Measurements from ENCODE around the gene SETMAR.
A peak's percentile ranks its signal among the peaks of the same experiment; 100 is the strongest.
"Not testable (repeated sequence)": the region's sequence is repeated elsewhere in the genome, so short reads cannot be mapped to it uniquely, and the experiment has no call there.

Gene SETMAR

DNA sequence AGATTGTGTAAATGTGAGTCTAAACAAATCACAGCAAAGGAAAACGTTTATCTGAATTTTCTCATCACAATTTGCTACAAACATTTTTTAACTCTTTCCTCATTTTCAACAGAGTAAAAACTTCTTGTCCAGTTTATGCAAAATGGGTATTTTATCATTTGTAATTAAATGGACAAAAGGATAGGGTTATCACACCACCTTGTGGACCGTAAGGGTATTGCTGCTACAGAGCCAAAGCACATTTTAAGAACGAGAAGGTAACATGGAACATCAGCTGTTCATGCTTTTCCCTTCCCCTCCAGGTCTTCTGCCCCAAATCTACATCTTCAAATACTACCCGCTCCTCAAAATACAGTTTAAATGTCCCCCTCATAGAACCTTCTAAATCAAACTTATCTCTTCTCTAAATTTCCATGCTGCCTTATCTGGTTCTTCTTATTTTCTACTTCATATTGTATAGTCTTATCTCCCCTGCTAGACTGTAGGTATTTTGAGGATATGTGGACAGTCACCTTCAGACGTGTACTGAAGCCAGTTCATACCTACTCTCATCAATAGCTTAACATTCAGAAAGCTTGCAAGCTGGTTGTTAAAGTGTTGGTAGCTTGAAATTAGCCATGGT lies 12.8 kb upstream of the SETMAR start:
- TF ChIP-seq CTCF (IDR thresholded peaks at IDR 0.05; ENCODE audit: borderline replicate concordance, extremely low read depth, low read length, poor library complexity, severe bottlenecking) (peak; percentile 93), EZH2 (IDR thresholded peaks at IDR 0.05; ENCODE audit: borderline replicate concordance, low read depth, low read length, severe bottlenecking) (no peak)
- H2AFZ ChIP-seq (ENCODE audit: low read depth, low read length), result no peak overlapping the region
- no peak overlapping the region for H3K27ac ChIP-seq (ENCODE audit: low read length)
- ATAC-seq (ENCODE audit: insufficient read depth, low read depth) (peak; percentile 64; the same call in 2 of the 3 replicates), DNase-seq (peak; percentile 30)
- H3K27me3 ChIP-seq (ENCODE audit: insufficient read depth, low read length, poor library complexity), result no peaks in the 10 kb centered on the region
- no peaks in the 10 kb centered on the region for H4K20me1 ChIP-seq (ENCODE audit: insufficient read depth, low read length)
- H3K36me3 ChIP-seq (ENCODE audit: insufficient read depth, low read length), result no peaks in the 10 kb centered on the region
- H3K79me2 ChIP-seq (ENCODE audit: insufficient read depth, low read length), result no peaks in the 10 kb centered on the region
- H3K4me1 ChIP-seq (ENCODE audit: insufficient read depth, low read length), result no peaks in the 10 kb centered on the region
- no peak overlapping the region for H3K4me3 ChIP-seq (ENCODE audit: low read depth in 1 of 2, low read length in 2 of 2)
- H3K9ac ChIP-seq (ENCODE audit: low read depth, low read length), result no peak overlapping the region
- H3K4me2 ChIP-seq (ENCODE audit: insufficient read depth, low read length), result no peak overlapping the region
- H3K9me3 ChIP-seq (ENCODE audit: insufficient read depth, low read length, severe bottlenecking), result no peaks in the 10 kb centered on the region

DNA sequence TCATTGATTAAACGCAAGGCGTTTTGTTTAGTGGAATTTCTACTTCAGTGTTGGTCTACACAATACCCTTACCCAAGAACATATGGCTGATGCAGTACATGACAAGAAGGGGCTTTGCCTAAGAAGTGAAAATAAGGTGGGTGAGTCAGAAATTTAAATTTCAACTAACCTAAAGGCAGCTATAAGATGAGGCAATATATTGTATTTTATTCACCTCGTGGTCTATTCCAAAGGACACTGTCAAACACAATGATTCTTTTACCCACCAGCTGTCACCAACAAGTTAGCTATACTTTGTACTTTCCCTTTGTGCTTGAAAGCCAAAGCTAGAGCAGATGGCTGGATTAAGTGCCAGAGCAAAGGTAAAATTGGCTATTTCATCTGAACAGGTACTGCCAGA lies 10.9 kb upstream of the SETMAR start:
- H3K9ac ChIP-seq (ENCODE audit: low read depth, low read length), result no peak overlapping the region
- H3K4me3 ChIP-seq (ENCODE audit: low read depth in 1 of 2, low read length in 2 of 2), result no peak overlapping the region
- H3K9me3 ChIP-seq (ENCODE audit: insufficient read depth, low read length, severe bottlenecking), result no peaks in the 10 kb centered on the region
- no peaks in the 10 kb centered on the region for H3K36me3 ChIP-seq (ENCODE audit: insufficient read depth, low read length)
- no peak overlapping the region for H3K4me2 ChIP-seq (ENCODE audit: insufficient read depth, low read length)
- H3K27ac ChIP-seq (ENCODE audit: low read length), result no peak overlapping the region
- H3K79me2 ChIP-seq (ENCODE audit: insufficient read depth, low read length), result no peaks in the 10 kb centered on the region
- TF ChIP-seq CTCF (IDR thresholded peaks at IDR 0.05; ENCODE audit: borderline replicate concordance, extremely low read depth, low read length, poor library complexity, severe bottlenecking) (no peak), EZH2 (IDR thresholded peaks at IDR 0.05; ENCODE audit: borderline replicate concordance, low read depth, low read length, severe bottlenecking) (no peak)
- DNase-seq, result no peak
- no peaks in the 10 kb centered on the region for H4K20me1 ChIP-seq (ENCODE audit: insufficient read depth, low read length)
- no peak for ATAC-seq (ENCODE audit: insufficient read depth, low read depth)
- H3K4me1 ChIP-seq (ENCODE audit: insufficient read depth, low read length), result no peaks in the 10 kb centered on the region
- H3K27me3 ChIP-seq (ENCODE audit: insufficient read depth, low read length, poor library complexity), result no peaks in the 10 kb centered on the region
- H2AFZ ChIP-seq (ENCODE audit: low read depth, low read length), result no peak overlapping the region

GRCh38 chr3:4294616-4295327 lies 8.4 kb upstream of the SETMAR start:
- Histone ChIP-seq H3K4me1 (ENCODE audit: insufficient read depth, low read length) (no peaks in the 10 kb centered on the region), H2AFZ (ENCODE audit: low read depth, low read length) (no peak overlapping the region), H3K27ac (ENCODE audit: low read length) (no peak overlapping the region), H3K27me3 (ENCODE audit: insufficient read depth, low read length, poor library complexity) (no peaks in the 10 kb centered on the region), H3K9ac (ENCODE audit: low read depth, low read length) (no peak overlapping the region), H3K9me3 (ENCODE audit: insufficient read depth, low read length, severe bottlenecking) (no peaks in the 10 kb centered on the region), H3K36me3 (ENCODE audit: insufficient read depth, low read length) (no peaks in the 10 kb centered on the region), H4K20me1 (ENCODE audit: insufficient read depth, low read length) (no peaks in the 10 kb centered on the region), H3K4me2 (ENCODE audit: insufficient read depth, low read length) (no peak overlapping the region), H3K79me2 (ENCODE audit: insufficient read depth, low read length) (no peaks in the 10 kb centered on the region), H3K4me3 (ENCODE audit: low read depth in 1 of 2, low read length in 2 of 2) (no peak overlapping the region)
- TF ChIP-seq EZH2 (IDR thresholded peaks at IDR 0.05; ENCODE audit: borderline replicate concordance, low read depth, low read length, severe bottlenecking) (no peak), CTCF (IDR thresholded peaks at IDR 0.05; ENCODE audit: borderline replicate concordance, extremely low read depth, low read length, poor library complexity, severe bottlenecking) (no peak)
- DNase-seq (no peak), ATAC-seq (ENCODE audit: insufficient read depth, low read depth) (no peak)

GRCh38 chr3:4296454-4296853 lies 6.7 kb upstream of the SETMAR start:
- not testable (repeated sequence) for H3K9ac ChIP-seq (ENCODE audit: low read depth, low read length); H3K27me3 ChIP-seq (ENCODE audit: insufficient read depth, low read length, poor library complexity); H3K4me3 ChIP-seq (ENCODE audit: low read depth in 1 of 2, low read length in 2 of 2); H4K20me1 ChIP-seq (ENCODE audit: insufficient read depth, low read length); DNase-seq; H2AFZ ChIP-seq (ENCODE audit: low read depth, low read length); H3K36me3 ChIP-seq (ENCODE audit: insufficient read depth, low read length); H3K27ac ChIP-seq (ENCODE audit: low read length); H3K4me2 ChIP-seq (ENCODE audit: insufficient read depth, low read length); H3K4me1 ChIP-seq (ENCODE audit: insufficient read depth, low read length); ATAC-seq (ENCODE audit: insufficient read depth, low read depth); H3K9me3 ChIP-seq (ENCODE audit: insufficient read depth, low read length, severe bottlenecking); H3K79me2 ChIP-seq (ENCODE audit: insufficient read depth, low read length)

All from DND-41 (cell line).